IMR-90 (cell line): ENCODE results near the gene ZNF732. TPM values are rescaled to one million over a fixed set of nuclear protein-coding genes. Genes with fewer than 3 reads are reported as not detected.

Experiments
- ATAC-seq: fragments of 200-7000 bp; cut with Tn5 transposase; 2 replicates; pipeline ENCODE4 v1.9.1; 2020; ENCODE audit warnings: low read depth, mild to moderate bottlenecking, moderate library complexity
- BruUV-seq: library from RNA; stranded (reverse); fragments of 400-500 nt; replicated peaks from 2 replicates; lab custom pipeline; 2021; lab: Mats Ljungman, UMichigan
- CTCF ChIA-PET: fragments of 300-600 bp; formaldehyde crosslinking; extraction: SDS; loops from one replicate; lab custom pipeline; 2021; ENCODE audit warnings: antibody characterized with exemption; lab: Yijun Ruan, JAX
- POLR2A ChIA-PET: fragments of 300-600 bp; sonication (Branson Sonifier 250); formaldehyde crosslinking; loops from one replicate; lab custom pipeline; 2022; ENCODE audit warnings: antibody characterized with exemption; ENCODE audit not compliant: unreplicated experiment; lab: Charles Lee
- DNase-seq: peaks from one replicate; pipeline ENCODE4 v3.0.0; 2013
- H2AFZ ChIP-seq: replicated peaks from 2 replicates; pipeline ENCODE3; 2013; ENCODE audit warnings: low read length, mild to moderate bottlenecking; ENCODE audit not compliant: poor library complexity
- H2AK5ac ChIP-seq: 2 replicates; pipeline ENCODE4 v1.6.1; 2013; ENCODE audit warnings: low read depth, low read length, inconsistent platforms
- H2AK9ac ChIP-seq: replicated peaks from 2 replicates; pipeline ENCODE3; 2013; ENCODE audit warnings: mild to moderate bottlenecking, low read depth, low read length, moderate library complexity; ENCODE audit not compliant: poor library complexity
- H2BK120ac ChIP-seq: 2 replicates; pipeline ENCODE4 v1.6.1; 2013; ENCODE audit warnings: low read depth, low read length, inconsistent platforms
- H2BK15ac ChIP-seq: 3 replicates; pipeline ENCODE4 v1.6.1; 2013; ENCODE audit warnings: low read depth, low read length, inconsistent platforms
- H2BK20ac ChIP-seq: 2 replicates; pipeline ENCODE4 v1.6.1; 2013; ENCODE audit warnings: low read depth, mild to moderate bottlenecking, inconsistent platforms, low read length, moderate library complexity
- H2BK5ac ChIP-seq: 2 replicates; pipeline ENCODE4 v1.6.1; 2013; ENCODE audit warnings: mild to moderate bottlenecking, low read depth, low read length, inconsistent platforms; ENCODE audit not compliant: poor library complexity, severe bottlenecking
- H3K14ac ChIP-seq: replicated peaks from 2 replicates; pipeline ENCODE4 v1.6.1; 2013; ENCODE audit warnings: low read depth, low read length, inconsistent platforms
- H3K18ac ChIP-seq: 2 replicates; pipeline ENCODE4 v1.6.1; 2013; ENCODE audit warnings: low read depth, low read length, control low read depth
- H3K23ac ChIP-seq: 2 replicates; pipeline ENCODE4 v1.6.1; 2013; ENCODE audit warnings: low read depth, low read length, inconsistent platforms
- H3K27ac ChIP-seq: 2 replicates; pipeline ENCODE4 v1.5.1; 2013; ENCODE audit warnings: mild to moderate bottlenecking, control low read depth, low read length; ENCODE audit not compliant: insufficient read depth
- H3K27me3 ChIP-seq: 2 replicates; pipeline ENCODE4 v1.6.1; 2013; ENCODE audit warnings: low read length; ENCODE audit not compliant: control insufficient read depth, insufficient read depth
- H3K36me3 ChIP-seq: 2 replicates; pipeline ENCODE4 v1.6.1; 2013; ENCODE audit warnings: low read length, mixed read lengths; ENCODE audit not compliant: control insufficient read depth, insufficient read depth
- H3K4ac ChIP-seq: 2 replicates; pipeline ENCODE4 v1.6.1; 2013; ENCODE audit warnings: low read depth, low read length, inconsistent platforms
- H3K4me1 ChIP-seq: 2 replicates; pipeline ENCODE4 v1.6.1; 2013; ENCODE audit warnings: low read length, mixed read lengths; ENCODE audit not compliant: control insufficient read depth, insufficient read depth
- H3K4me2 ChIP-seq: 2 replicates; pipeline ENCODE4 v1.6.1; 2013; ENCODE audit warnings: low read depth, mild to moderate bottlenecking, control low read depth, low read length, moderate library complexity
- H3K4me3 ChIP-seq: 2 replicates; pipeline ENCODE4 v1.5.1; 2013; ENCODE audit warnings: low read depth, mild to moderate bottlenecking, control low read depth, low read length, moderate library complexity; ENCODE audit not compliant: insufficient read depth
- H3K56ac ChIP-seq: 2 replicates; pipeline ENCODE4 v1.6.1; 2013; ENCODE audit warnings: low read length, inconsistent platforms; ENCODE audit not compliant: insufficient read depth; ENCODE audit errors: extremely low read depth
- H3K79me1 ChIP-seq, 2 experiments: 2 replicates each; pipeline ENCODE4 v1.6.1; 2013; ENCODE audit warnings: low read length in 2 of 2, inconsistent platforms in 1 of 2, low read depth in 1 of 2
- H3K9ac ChIP-seq: 2 replicates; pipeline ENCODE4 v1.6.1; 2013; ENCODE audit warnings: low read depth, low read length, control low read depth
- H3K9me1 ChIP-seq: 2 replicates; pipeline ENCODE4 v1.6.1; 2013; ENCODE audit warnings: low read length, inconsistent platforms; ENCODE audit not compliant: insufficient read depth
- H3K9me3 ChIP-seq: 2 replicates; pipeline ENCODE4 v1.6.1; 2013; ENCODE audit warnings: low read length; ENCODE audit not compliant: control insufficient read depth, insufficient read depth
- H4K20me1 ChIP-seq: 2 replicates; pipeline ENCODE4 v1.6.1; 2013; ENCODE audit warnings: low read length, inconsistent platforms; ENCODE audit not compliant: insufficient read depth
- H4K5ac ChIP-seq: 2 replicates; pipeline ENCODE4 v1.6.1; 2013; ENCODE audit warnings: mild to moderate bottlenecking, low read depth, low read length, control low read depth
- H4K8ac ChIP-seq, 2 experiments: 2 replicates each; pipeline ENCODE4 v1.6.1; 2013; ENCODE audit warnings: low read depth in 2 of 2, low read length in 2 of 2, control low read depth in 1 of 2, inconsistent platforms in 1 of 2
- H4K91ac ChIP-seq: 2 replicates; pipeline ENCODE4 v1.6.1; 2013; ENCODE audit warnings: low read depth, low read length, inconsistent platforms; ENCODE audit not compliant: insufficient read depth
- BHLHE40 ChIP-seq: fragments of 150-350 bp; IDR thresholded peaks from 2 replicates; pipeline ENCODE4 v1.6.1; 2016; ENCODE audit warnings: mild to moderate bottlenecking, low read depth, low read length
- CEBPB ChIP-seq: IDR thresholded peaks from 2 replicates; pipeline ENCODE4 v1.6.1; 2012; ENCODE audit warnings: low read depth, low read length, improper control_type of control experiment
- CHD1 ChIP-seq: IDR thresholded peaks from 2 replicates; pipeline ENCODE4 v1.6.1; 2012; ENCODE audit warnings: low read depth, low read length, improper control_type of control experiment
- CTCF ChIP-seq: conservative IDR thresholded peaks from 2 replicates; pipeline ENCODE4 v1.5.1; 2012; ENCODE audit warnings: mild to moderate bottlenecking, low read depth, low read length, improper control_type of control experiment
- ELK1 ChIP-seq: fragments of 150-350 bp; IDR thresholded peaks from 2 replicates; pipeline ENCODE4 v1.6.1; 2016; ENCODE audit warnings: low read depth, mild to moderate bottlenecking, low read length, moderate library complexity, borderline replicate concordance
- FOS ChIP-seq: fragments of 150-350 bp; IDR thresholded peaks from 2 replicates; pipeline ENCODE4 v1.6.1; 2016; ENCODE audit warnings: low read depth, low read length
- MAFK ChIP-seq: IDR thresholded peaks from 2 replicates; pipeline ENCODE4 v1.6.1; 2012; ENCODE audit warnings: low read depth, low read length, improper control_type of control experiment
- MAZ ChIP-seq: IDR thresholded peaks from 2 replicates; pipeline ENCODE4 v1.6.1; 2012; ENCODE audit warnings: low read depth, mild to moderate bottlenecking, low read length, improper control_type of control experiment, moderate library complexity, borderline replicate concordance
- MXI1 ChIP-seq: IDR thresholded peaks from 2 replicates; pipeline ENCODE4 v1.6.1; 2012; ENCODE audit warnings: low read depth, mild to moderate bottlenecking, low read length, moderate library complexity, borderline replicate concordance
- NFE2L2 ChIP-seq: fragments of 150-350 bp; IDR thresholded peaks from 2 replicates; pipeline ENCODE4 v1.6.1; 2016; ENCODE audit warnings: low read depth, mild to moderate bottlenecking, low read length
- POLR2A ChIP-seq: IDR thresholded peaks from 2 replicates; pipeline ENCODE4 v1.6.1; 2012; ENCODE audit warnings: mild to moderate bottlenecking, low read depth, low read length
- RAD21 ChIP-seq: IDR thresholded peaks from 2 replicates; pipeline ENCODE4 v1.6.1; 2012; ENCODE audit warnings: low read length, improper control_type of control experiment
- RCOR1 ChIP-seq: IDR thresholded peaks from 2 replicates; pipeline ENCODE4 v1.6.1; 2012; ENCODE audit warnings: mild to moderate bottlenecking, low read length, improper control_type of control experiment; ENCODE audit not compliant: insufficient replicate concordance
- RFX5 ChIP-seq: IDR thresholded peaks from 2 replicates; pipeline ENCODE4 v1.8.0; 2012; ENCODE audit warnings: low read depth, mild to moderate bottlenecking, low read length, moderate library complexity
- SMC3 ChIP-seq: fragments of 150-350 bp; IDR thresholded peaks from 2 replicates; pipeline ENCODE4 v1.6.1; 2016; ENCODE audit warnings: low read depth, mild to moderate bottlenecking, antibody characterized with exemption, low read length, moderate library complexity
- USF2 ChIP-seq: fragments of 150-350 bp; IDR thresholded peaks from 2 replicates; pipeline ENCODE4 v1.6.1; 2017; ENCODE audit warnings: mild to moderate bottlenecking, antibody characterized with exemption, low read length, low read depth
- WGBS, 2 experiments: methylation state at CpG; one replicate each; pipeline versions ENCODE4 v1.1.5 to v1.1.7; 2013; ENCODE audit warnings: missing lambda C conversion rate in 2 of 2; ENCODE audit not compliant: insufficient read length in 1 of 2; ENCODE audit errors: extremely low coverage in 2 of 2; 5-methylcytosine and 5-hydroxymethylcytosine counted together
- dilution Hi-C: fragments of 300-500 bp; cut with HindIII; formaldehyde crosslinking; loops from one replicate; pipeline ENCODE4 v1.14.3; 2018; ENCODE audit warnings: low sequenced_read_pairs; ENCODE audit not compliant: unreplicated experiment
- in situ Hi-C: fragments of 300-500 bp; cut with MboI; formaldehyde crosslinking; loops from 3 replicates; pipeline ENCODE4 v1.14.3; 2019; ENCODE audit warnings: low sequenced_read_pairs, inconsistent platforms, mixed read lengths
- intact Hi-C: fragments of 100-400 bp; cut with micrococcal nuclease; formaldehyde crosslinking; loops from 2 replicates; pipeline ENCODE4 v1.10.0; 2022
- polyA plus RNA-seq, 3 experiments: library from polyadenylated mRNA; depleted of rRNA; stranded (reverse); fragments of >200 nt; gene quantifications; 2 replicates each; pipeline ENCODE4 v1.2.3, GENCODE V29; 2012; ENCODE audit warnings: low replicate concordance in 1 of 3
- total RNA-seq: library from RNA; depleted of rRNA; stranded (reverse); fragments of >200 nt; gene quantifications from 2 replicates; pipeline ENCODE4 v1.2.3, GENCODE V29; 2012

ZNF732 gene
- total and polyA plus RNA-seq, 2 of the 4 experiments (the other 2 are of a cell fraction), result under 0.01 TPM; not detected in 1

GRCh38 chr4:306551-306961, 1.3 kb upstream of the ZNF732 start:
- Histone ChIP-seq H3K14ac (no peak overlapping the region), H3K4me3 (no peak overlapping the region), H3K4me1 (no peaks in the 10 kb centered on the region), H2BK15ac (no peak overlapping the region), H3K9ac (no peak overlapping the region), H4K5ac (no peak overlapping the region), H3K4me2 (no peak overlapping the region), H3K27me3 (no peaks in the 10 kb centered on the region), H3K36me3 (no peaks in the 10 kb centered on the region), H3K23ac (no peak overlapping the region), H4K8ac (no peak overlapping the region), H3K9me3 (peaks cover 32% of the 10 kb centered on the region), H2BK5ac (no peak overlapping the region), H3K18ac (no peak overlapping the region), H3K27ac (no peak overlapping the region), H3K56ac (no peak overlapping the region), H2AK9ac (no peak overlapping the region), H2AK5ac (no peak overlapping the region), H2AFZ (no peak overlapping the region), H4K20me1 (no peaks in the 10 kb centered on the region), H2BK120ac (no peak overlapping the region), H3K4ac (no peak overlapping the region), H4K91ac (no peak overlapping the region), H3K79me1 (no peaks in the 10 kb centered on the region), H3K9me1 (no peaks in the 10 kb centered on the region), H2BK20ac (no peak overlapping the region)
- DNase-seq (no peak), ATAC-seq (no peak)
- intact Hi-C loops, result no loop called here
- BruUV-seq, result no TSS peak
- in situ Hi-C loops, result no loop called here
- ChIA-PET CTCF (no interaction called here), POLR2A (no interaction called here)
- dilution Hi-C loops, result no loop called here
- no CpG with 5 or more reads among the region's 3 CpGs for WGBS, 2 experiments
- TF ChIP-seq FOS (no peak), BHLHE40 (no peak), MXI1 (no peak), RFX5 (no peak), RAD21 (no peak), MAFK (no peak), RCOR1 (no peak), CEBPB (no peak), NFE2L2 (no peak), POLR2A (no peak), CHD1 (no peak), CTCF (no peak), MAZ (no peak), USF2 (no peak), SMC3 (no peak), ELK1 (no peak)
